ENCODE measurements around the gene CHIC2. TPM values are rescaled to one million over a fixed set of nuclear protein-coding genes. Genes with fewer than 3 reads are reported as not detected.

The CHIC2 gene
- total and polyA plus RNA-seq, 2 of the 8 experiments (the other 6 are each of a cell fraction or from before 2014, with no cell fraction given), result 4.5 to 10.9 TPM

GRCh38 chr4:53981066-53981465 lies 83.3 kb downstream of the CHIC2 start:
- no peak overlapping the region for H3K14ac ChIP-seq (ENCODE audit: insufficient read length)
- no peak overlapping the region for H2BK12ac ChIP-seq (ENCODE audit: low read depth, low read length)
- POLR2A ChIA-PET (ENCODE audit: partially characterized antibody), result no interaction called here
- CTCF ChIA-PET (ENCODE audit: partially characterized antibody), result interaction anchor here (0.7 kb wide), 1 partner anchor 640 kb away, joined by 3 read pairs; no protein-coding TSS in a partner anchor
- H3K23me2 ChIP-seq (ENCODE audit: low read depth, low read length), result no peaks in the 10 kb centered on the region
- H3K4me1 ChIP-seq (replicated peaks in 1 of 4; ENCODE audit: control insufficient read depth in 3 of 4, insufficient read depth in 4 of 4, low read length in 3 of 4), result no peaks in the 10 kb centered on the region
- H4K91ac ChIP-seq (replicated peaks; ENCODE audit: insufficient read length, low read length), result no peak overlapping the region
- no peaks in the 10 kb centered on the region for H3K79me1 ChIP-seq (ENCODE audit: low read depth, low read length)
- H2BK20ac ChIP-seq (ENCODE audit: low read length), result no peak overlapping the region
- no peak overlapping the region for H2BK15ac ChIP-seq (ENCODE audit: low read length)
- no peaks in the 10 kb centered on the region for H3K79me2 ChIP-seq (ENCODE audit: control insufficient read depth in 1 of 2, insufficient read depth in 2 of 2, low read length in 2 of 2)
- no peak overlapping the region for H3K4me3 ChIP-seq (ENCODE audit: extremely low read depth in 1 of 4, insufficient read depth in 2 of 4, low read depth in 3 of 4, low read length in 4 of 4)
- no peak overlapping the region for H2AFZ ChIP-seq (ENCODE audit: low read length)
- WGBS, 2 experiments (ENCODE audit: extremely low coverage in 1 of 2, insufficient coverage in 1 of 2, insufficient read length in 1 of 2, insufficient replicate concordance in 2 of 2, low coverage in 1 of 2, low lambda C conversion rate in 2 of 2, missing lambda C conversion rate in 1 of 2), result 92% methylated on average over 2 of the region's 2 CpGs; no CpG with 5 or more reads in 1 of the 2 experiments
- H3K4me2 ChIP-seq (ENCODE audit: insufficient read depth in 1 of 2, low read depth in 2 of 2, low read length in 2 of 2), result no peak overlapping the region
- H3K18ac ChIP-seq (ENCODE audit: extremely low read depth, low read length), result no peak overlapping the region
- no peak overlapping the region for H3K9ac ChIP-seq (replicated peaks in 1 of 4; ENCODE audit: extremely low read depth in 1 of 4, low read depth in 3 of 4, low read length in 3 of 4)
- FAIRE-seq (no peak), DNase-seq (ENCODE audit: low read depth in 1 of 2, low spot score in 2 of 2) (no peak)
- H3K56ac ChIP-seq (replicated peaks; ENCODE audit: insufficient read length, low read depth, low read length), result no peak overlapping the region
- no peaks in the 10 kb centered on the region for H3K9me3 ChIP-seq (ENCODE audit: insufficient read depth in 2 of 2, low read depth in 1 of 2, low read length in 1 of 2)
- no peak overlapping the region for H2BK120ac ChIP-seq (replicated peaks; ENCODE audit: low read depth, low read length)
- H2AK5ac ChIP-seq (ENCODE audit: low read depth, low read length), result no peak overlapping the region
- no peaks in the 10 kb centered on the region for H4K20me1 ChIP-seq (replicated peaks in 1 of 2; ENCODE audit: control insufficient read depth in 1 of 2, insufficient read depth in 2 of 2, low read length in 2 of 2)
- no peaks in the 10 kb centered on the region for H3K27me3 ChIP-seq (replicated peaks in 1 of 4; ENCODE audit: control insufficient read depth in 3 of 4, extremely low read depth in 1 of 4, insufficient read depth in 3 of 4, low read length in 3 of 4)
- H4K5ac ChIP-seq (ENCODE audit: insufficient read length, low read depth, low read length), result no peak overlapping the region
- H4K8ac ChIP-seq (ENCODE audit: extremely low read depth, insufficient read depth, low read length), result no peak overlapping the region
- H3K4ac ChIP-seq (replicated peaks; ENCODE audit: insufficient read length, low read depth, low read length), result no peak overlapping the region
- no peak overlapping the region for H3K27ac ChIP-seq (ENCODE audit: low read depth, low read length)
- no peak overlapping the region for H2BK5ac ChIP-seq (ENCODE audit: low read depth, low read length)
- H3K23ac ChIP-seq (ENCODE audit: insufficient read length), result no peak overlapping the region
- no peaks in the 10 kb centered on the region for H3K36me3 ChIP-seq (ENCODE audit: control insufficient read depth in 2 of 4, insufficient read depth in 4 of 4, low read length in 3 of 4)
- TF ChIP-seq RAD21 (IDR thresholded peaks at IDR 0.05 in 1 of 2, conservative IDR thresholded peaks at IDR 0.05 in 1 of 2; ENCODE audit: low read depth in 2 of 2, low read length in 2 of 2) (no peak), CTBP2 (IDR thresholded peaks at IDR 0.05; ENCODE audit: borderline replicate concordance, insufficient read depth, insufficient read length, low read length) (no peak), ATF2 (IDR thresholded peaks at IDR 0.05; ENCODE audit: low read length) (no peak), ATF3 (IDR thresholded peaks at IDR 0.05; ENCODE audit: insufficient read depth, low read depth, low read length) (no peak), E2F6 (IDR thresholded peaks at IDR 0.05) (no peak), KDM4A (IDR thresholded peaks at IDR 0.05; ENCODE audit: low read depth, low read length, severe bottlenecking) (no peak), POLR2AphosphoS5 (IDR thresholded peaks at IDR 0.05; ENCODE audit: low read depth, low read length) (no peak)

All from H1 (cell line).